GM18868 (cell line): ENCODE results near the gene SARS2.

Source experiments
- ATAC-seq: cut with Tn5 transposase; IDR thresholded peaks from one replicate; pipeline ENCODE4 v1.9.1; 2021; ENCODE audit warnings: mild to moderate bottlenecking, moderate library complexity; ENCODE audit not compliant: unreplicated experiment

SARS2 gene

GRCh38 chr19:38869160-38869835, 61.3 kb downstream of the SARS2 start:
- ATAC-seq: peak; percentile 9

DNA sequence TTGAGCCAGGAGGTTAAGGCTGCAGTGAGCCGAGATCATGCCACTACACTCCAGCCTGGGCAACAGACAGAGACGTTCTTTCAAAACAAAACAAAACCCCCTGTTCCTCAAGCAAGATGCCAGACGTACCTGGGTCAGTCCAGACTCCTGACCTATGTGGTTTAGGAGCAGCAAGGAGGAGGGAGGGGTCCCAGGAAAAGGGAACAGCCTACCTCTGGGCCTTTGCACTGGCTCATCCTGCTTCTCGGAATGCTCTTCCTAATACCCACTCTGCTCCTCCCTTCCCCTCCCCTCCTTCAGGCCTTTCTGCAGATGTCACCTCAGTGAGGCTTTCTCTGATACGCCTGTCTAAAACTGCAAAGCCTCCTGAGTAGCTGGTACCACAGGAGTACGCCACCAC, 62.0 kb downstream of the SARS2 start:
- ATAC-seq: no peak

- ATAC-seq: no peak
Observed at GRCh38 chr19:38867171-38867780, 63.3 kb downstream of the SARS2 start.
